Fibroblast of pulmonary artery (primary cell): ENCODE measurements around the gene FDX2.

Experiments
- DNase-seq: peaks from one replicate; pipeline ENCODE4 v3.0.0-alpha.2; 2010; ENCODE audit warnings: low read depth
- H3K4me3 ChIP-seq: replicated peaks from 2 replicates; pipeline ENCODE4 v1.5.1; 2011; ENCODE audit warnings: low read depth, mild to moderate bottlenecking, control low read depth, low read length, moderate library complexity
- CTCF ChIP-seq: IDR thresholded peaks from 2 replicates; pipeline ENCODE4 v1.5.1; 2011; ENCODE audit warnings: mild to moderate bottlenecking, control low read depth, low read length, inconsistent platforms; ENCODE audit errors: missing control alignments

The FDX2 gene

GRCh38 chr19:10295847-10296591 is 19.8 kb downstream of the FDX2 start:
- TF ChIP-seq CTCF, result no peak
- no peak for DNase-seq
- H3K4me3 ChIP-seq, result no peak overlapping the region

- DNase-seq, result no peak
- TF ChIP-seq CTCF, result no peak
- H3K4me3 ChIP-seq, result no peak overlapping the region
These were observed 20.4 kb downstream of the FDX2 start for GRCh38 chr19:10295305-10295846.

- DNase-seq, result no peak
- no peak overlapping the region for H3K4me3 ChIP-seq
- no peak for TF ChIP-seq CTCF
These were observed 21.5 kb downstream of the FDX2 start for GRCh38 chr19:10294368-10294697.

GRCh38 chr19:10293637-10294367 is 22.0 kb downstream of the FDX2 start:
- TF ChIP-seq CTCF, result no peak
- DNase-seq, result no peak
- H3K4me3 ChIP-seq, result no peak overlapping the region

DNA sequence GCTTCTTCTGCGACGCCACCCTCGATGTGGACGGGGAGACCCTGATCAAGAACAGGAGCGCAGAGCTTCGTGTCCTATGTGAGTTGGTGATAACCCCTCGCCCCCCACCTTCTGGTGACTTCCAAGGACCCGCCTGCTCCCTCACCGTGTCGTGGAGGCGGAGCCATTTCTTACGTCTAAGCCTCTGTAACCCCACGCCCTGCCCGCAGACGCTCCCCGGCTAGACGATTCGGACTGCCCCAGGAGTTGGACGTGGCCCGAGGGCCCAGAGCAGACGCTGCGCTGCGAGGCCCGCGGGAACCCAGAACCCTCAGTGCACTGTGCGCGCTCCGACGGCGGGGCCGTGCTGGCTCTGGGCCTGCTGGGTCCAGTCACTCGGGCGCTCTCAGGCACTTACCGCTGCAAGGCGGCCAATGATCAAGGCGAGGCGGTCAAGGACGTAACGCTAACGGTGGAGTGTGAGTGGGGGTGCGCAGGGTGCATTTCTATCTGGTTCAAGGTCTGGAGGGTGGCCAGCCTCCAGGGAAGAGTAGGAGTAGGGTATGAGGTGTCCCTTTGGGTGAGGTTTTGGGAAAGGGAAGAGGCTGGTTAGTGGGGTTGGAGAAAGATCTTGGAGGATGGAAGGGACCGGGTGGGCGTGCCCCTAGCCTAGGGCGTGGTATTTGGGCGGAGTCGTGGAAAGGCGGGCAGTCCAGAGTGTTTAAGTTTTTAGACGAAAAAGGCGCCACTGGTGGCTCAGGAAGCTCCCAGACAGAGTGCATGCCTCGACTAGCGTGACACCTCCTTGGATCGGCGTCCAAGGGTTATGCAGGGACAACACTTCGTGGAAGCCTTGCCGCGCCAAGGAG is 22.8 kb downstream of the FDX2 start:
- peak overlapping the region; percentile 30 for H3K4me3 ChIP-seq
- no peak for DNase-seq
- no peak for TF ChIP-seq CTCF

GRCh38 chr19:10292206-10292788 is 23.5 kb downstream of the FDX2 start:
- DNase-seq, result peak; percentile 68
- peak overlapping the region; percentile 54 for H3K4me3 ChIP-seq
- no peak for TF ChIP-seq CTCF
